CD4-positive, alpha-beta memory T cell (primary cell): ENCODE measurements around the gene ASB6. TPM values are rescaled to one million over a fixed set of nuclear protein-coding genes. Genes with fewer than 3 reads are reported as not detected.
A peak's percentile ranks its signal among the peaks of the same experiment; 100 is the strongest.
"Not testable (repeated sequence)": the region's sequence is repeated elsewhere in the genome, so short reads cannot be mapped to it uniquely, and the experiment has no call there.

Experiments used
- CTCF ChIA-PET: fragments of 350-600 bp; sonication (Branson Sonifier 250); formaldehyde crosslinking; loops from one replicate; lab custom pipeline; 2021; ENCODE audit warnings: inconsistent platforms; ENCODE audit not compliant: partially characterized antibody; lab: Charles Lee
- POLR2A ChIA-PET: fragments of 350-600 bp; sonication (Branson Sonifier 250); formaldehyde crosslinking; loops from one replicate; lab custom pipeline; 2021; ENCODE audit not compliant: partially characterized antibody; lab: Charles Lee
- DNase-seq, 5 donors: peaks; one replicate each; pipeline versions ENCODE4 v3.0.0 to v3.0.0-alpha.2; 2020 to 2022; ENCODE audit warnings: mixed read lengths in 1 of 5
- H3K27ac ChIP-seq: one replicate; pipeline ENCODE4 v1.7.0; 2013; ENCODE audit warnings: low read depth, low read length
- H3K27me3 ChIP-seq: 2 replicates; pipeline ENCODE4 v1.7.0; 2013; ENCODE audit warnings: mild to moderate bottlenecking, low read length, moderate library complexity; ENCODE audit not compliant: insufficient read depth
- H3K36me3 ChIP-seq: 2 replicates; pipeline ENCODE4 v1.7.0; 2013; ENCODE audit warnings: mild to moderate bottlenecking, low read length, moderate library complexity; ENCODE audit not compliant: insufficient read depth
- H3K4me1 ChIP-seq: 2 replicates; pipeline ENCODE4 v1.7.0; 2013; ENCODE audit warnings: mild to moderate bottlenecking, low read length, moderate library complexity; ENCODE audit not compliant: insufficient read depth
- H3K4me3 ChIP-seq, 2 donors: one replicate each; pipeline ENCODE4 v1.7.0; 2013; ENCODE audit warnings: low read length in 2 of 2, mild to moderate bottlenecking in 1 of 2
- H3K9me3 ChIP-seq, 2 donors: one replicate each; pipeline ENCODE4 v1.7.0; 2013; ENCODE audit warnings: low read length in 2 of 2, control low read depth in 1 of 2; ENCODE audit not compliant: control insufficient read depth in 1 of 2
- H3K27ac Mint-ChIP-seq, 7 donors: one replicate each; pipeline ENCODE4 v1.8.0; 2020 to 2021; ENCODE audit warnings: mixed read lengths in 7 of 7, mild to moderate bottlenecking in 6 of 7, inconsistent platforms in 3 of 7, moderate library complexity in 3 of 7
- H3K27me3 Mint-ChIP-seq, 2 donors: one replicate each; pipeline ENCODE4 v1.8.0; 2020 to 2021; ENCODE audit warnings: mixed read lengths in 2 of 2
- H3K36me3 Mint-ChIP-seq, 2 donors: one replicate each; pipeline ENCODE4 v1.8.0; 2020 to 2021; ENCODE audit warnings: mixed read lengths in 2 of 2, inconsistent platforms in 1 of 2, mild to moderate bottlenecking in 1 of 2
- H3K4me1 Mint-ChIP-seq, 4 donors: one replicate each; pipeline ENCODE4 v1.8.0; 2020 to 2021; ENCODE audit warnings: mixed read lengths in 4 of 4, mild to moderate bottlenecking in 1 of 4
- H3K4me3 Mint-ChIP-seq, 8 donors: one replicate each; pipeline ENCODE4 v1.8.0; 2020 to 2021; ENCODE audit warnings: mixed read lengths in 8 of 8, mild to moderate bottlenecking in 7 of 8, moderate library complexity in 6 of 8, inconsistent platforms in 3 of 8
- H3K9me3 Mint-ChIP-seq, 8 donors: one replicate each; pipeline ENCODE4 v1.8.0; 2020 to 2021; ENCODE audit warnings: mixed read lengths in 8 of 8, mild to moderate bottlenecking in 5 of 8, inconsistent platforms in 3 of 8, moderate library complexity in 1 of 8
- intact Hi-C: fragments of 100-400 bp; cut with micrococcal nuclease; formaldehyde crosslinking; loops from one replicate; pipeline ENCODE4 v1.15.1; 2023
- polyA plus RNA-seq, 2 donors: library from polyadenylated mRNA; unstranded; fragments of 300-500 nt; fragmentation: Illumina TruSeq; gene quantifications; one replicate each; pipeline ENCODE4 v1.2.3, GENCODE V29; 2021
- total RNA-seq, 2 experiments: library from RNA; stranded (reverse); gene quantifications; one replicate each; pipeline ENCODE4 v1.2.3, GENCODE V29; 2021

The ASB6 gene
- total and polyA plus RNA-seq, 4 experiments from 2014 or later = 17.3 to 33.1 (median 31.4) TPM

- no peaks in the 10 kb centered on the region for H3K9me3 Mint-ChIP-seq
- intact Hi-C loops = no loop called here
- no peak overlapping the region for H3K4me3 ChIP-seq
- no peaks in the 10 kb centered on the region for H3K36me3 Mint-ChIP-seq
- no peaks in the 10 kb centered on the region for H3K9me3 ChIP-seq
- H3K36me3 ChIP-seq = no peaks in the 10 kb centered on the region
- no peak overlapping the region for H3K4me3 Mint-ChIP-seq
- POLR2A ChIA-PET = no interaction called here
- no peak overlapping the region for H3K27ac ChIP-seq
- peaks cover 2 to 7% (median 4%) of the 10 kb centered on the region in 4 donors for H3K4me1 Mint-ChIP-seq
- no peak for DNase-seq
- CTCF ChIA-PET = no interaction called here
- no peak overlapping the region for H3K27ac Mint-ChIP-seq
- H3K27me3 ChIP-seq = peaks cover 7% of the 10 kb centered on the region
- H3K4me1 ChIP-seq = no peaks in the 10 kb centered on the region
- peaks cover 3 to 16% of the 10 kb centered on the region in 2 donors for H3K27me3 Mint-ChIP-seq
Observed at GRCh38 chr9:129667850-129668249, 25.9 kb upstream of the ASB6 start.

- ChIA-PET CTCF (no interaction called here), POLR2A (no interaction called here)
- peaks cover 7% of the 10 kb centered on the region for H3K27me3 ChIP-seq
- H3K9me3 ChIP-seq = no peaks in the 10 kb centered on the region
- H3K27ac Mint-ChIP-seq = no peak overlapping the region
- no peak overlapping the region for H3K27ac ChIP-seq
- peaks cover 3 to 16% of the 10 kb centered on the region in 2 donors for H3K27me3 Mint-ChIP-seq
- H3K36me3 ChIP-seq = no peaks in the 10 kb centered on the region
- H3K4me3 ChIP-seq = no peak overlapping the region
- H3K4me3 Mint-ChIP-seq = no peak overlapping the region
- H3K36me3 Mint-ChIP-seq = no peaks in the 10 kb centered on the region
- no peak for DNase-seq
- no peaks in the 10 kb centered on the region for H3K9me3 Mint-ChIP-seq
- peaks cover 2 to 7% (median 4%) of the 10 kb centered on the region in 4 donors for H3K4me1 Mint-ChIP-seq
- H3K4me1 ChIP-seq = no peaks in the 10 kb centered on the region
- intact Hi-C loops = no loop called here
Observed at GRCh38 chr9:129667378-129667777, 25.4 kb upstream of the ASB6 start.

DNA sequence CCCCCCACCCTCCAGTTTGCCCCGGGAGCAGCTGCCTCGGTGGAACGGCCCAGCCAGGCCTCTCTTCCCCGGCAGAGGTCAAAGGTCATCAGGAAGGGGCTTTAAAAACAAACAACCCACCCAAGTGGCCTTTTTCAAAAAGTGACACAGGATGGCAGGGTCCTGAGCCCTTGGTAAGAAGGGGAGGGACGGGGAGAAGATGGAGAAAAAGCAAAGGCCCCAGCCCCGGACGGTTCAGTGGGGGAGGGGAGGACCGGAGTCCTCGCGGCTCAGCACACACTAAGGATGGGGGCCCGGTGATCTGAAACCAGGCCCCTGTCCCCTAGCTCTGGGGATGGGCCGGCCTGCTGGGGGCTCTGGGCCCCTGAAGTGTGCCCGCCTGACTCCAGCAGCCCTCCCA is 24.6 kb upstream of the ASB6 start:
- H3K9me3 ChIP-seq = no peaks in the 10 kb centered on the region
- H3K36me3 Mint-ChIP-seq = no peaks in the 10 kb centered on the region
- H3K4me3 Mint-ChIP-seq = no peak overlapping the region
- peaks cover 3 to 16% of the 10 kb centered on the region in 2 donors for H3K27me3 Mint-ChIP-seq
- H3K27ac Mint-ChIP-seq = no peak overlapping the region
- intact Hi-C loops = no loop called here
- H3K4me3 ChIP-seq = no peak overlapping the region
- no peaks in the 10 kb centered on the region for H3K9me3 Mint-ChIP-seq
- ChIA-PET POLR2A (no interaction called here), CTCF (no interaction called here)
- H3K36me3 ChIP-seq = no peaks in the 10 kb centered on the region
- H3K4me1 ChIP-seq = no peaks in the 10 kb centered on the region
- DNase-seq = no peak
- no peak overlapping the region for H3K27ac ChIP-seq
- H3K4me1 Mint-ChIP-seq = peaks cover 2 to 7% (median 4%) of the 10 kb centered on the region in 4 donors
- H3K27me3 ChIP-seq = peaks cover 7% of the 10 kb centered on the region

GRCh38 chr9:129665814-129666520 is 24.0 kb upstream of the ASB6 start:
- Histone ChIP-seq H3K9me3 (no peaks in the 10 kb centered on the region), H3K36me3 (no peaks in the 10 kb centered on the region), H3K4me3 (no peak overlapping the region), H3K27me3 (peaks cover 7% of the 10 kb centered on the region), H3K4me1 (no peaks in the 10 kb centered on the region), H3K27ac (no peak overlapping the region)
- intact Hi-C loops = no loop called here
- Mint-ChIP-seq H3K27me3 (peaks cover 6 to 17% of the 10 kb centered on the region in 2 donors), H3K27ac (no peak overlapping the region), H3K4me1 (peaks cover 2 to 7% (median 4%) of the 10 kb centered on the region in 4 donors), H3K36me3 (no peaks in the 10 kb centered on the region), H3K9me3 (no peaks in the 10 kb centered on the region), H3K4me3 (peak overlapping the region in 5 of 8 donors; percentile 26 to 58 (median 51))
- peak in 1 of 5 donors; percentile 4 for DNase-seq
- ChIA-PET POLR2A (no interaction called here), CTCF (no interaction called here)

DNA sequence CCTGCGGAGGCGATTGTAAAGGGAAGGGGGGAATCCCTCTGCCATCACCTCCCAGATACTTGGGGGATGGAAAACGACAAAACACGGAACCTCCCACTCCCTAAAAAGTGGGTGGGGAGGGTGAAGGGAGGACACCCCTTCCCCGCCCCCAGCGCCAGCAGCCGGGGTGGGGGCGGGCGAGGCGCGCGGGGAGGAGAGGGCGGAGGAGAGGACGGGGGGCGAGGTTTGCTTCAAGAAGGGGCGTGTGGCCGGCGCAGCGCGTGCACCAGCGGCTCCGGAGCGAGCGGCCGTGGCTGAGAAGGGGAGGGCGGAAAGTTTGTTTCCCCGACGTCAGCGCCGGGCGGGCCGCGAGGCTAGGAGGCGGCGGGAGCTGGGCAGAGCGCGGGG is 23.4 kb upstream of the ASB6 start, which contains the start of gene PRRX2:
Gene PRRX2 (plus strand): TSS at position 259 of the 387 bp plus-strand sequence. CDS start 221 bp downstream, outside the sequence.
- Mint-ChIP-seq H3K27ac (peak within 1 kb of the TSS in 4 of 7 donors; percentile 18 to 75 (median 40)), H3K4me1 (peaks cover 2 to 7% (median 4%) of the 10 kb centered on the region in 4 donors), H3K27me3 (peaks cover 6 to 19% of the 10 kb centered on the region in 2 donors), H3K4me3 (peak within 1 kb of the TSS; percentile 70 to 85 (median 79)), H3K36me3 (no peaks in the 10 kb centered on the region), H3K9me3 (no peaks in the 10 kb centered on the region)
- Histone ChIP-seq H3K9me3 (no peaks in the 10 kb centered on the region), H3K27me3 (peaks cover 7% of the 10 kb centered on the region), H3K4me3 (no peak within 1 kb of the TSS), H3K27ac (no peak within 1 kb of the TSS), H3K36me3 (no peaks in the 10 kb centered on the region), H3K4me1 (no peaks in the 10 kb centered on the region)
- ChIA-PET CTCF (no interaction called here), POLR2A (no interaction called here)
- intact Hi-C loops = no loop called here
- DNase-seq = peak in 3 of 5 donors; percentile 11 to 19 (median 12)

DNA sequence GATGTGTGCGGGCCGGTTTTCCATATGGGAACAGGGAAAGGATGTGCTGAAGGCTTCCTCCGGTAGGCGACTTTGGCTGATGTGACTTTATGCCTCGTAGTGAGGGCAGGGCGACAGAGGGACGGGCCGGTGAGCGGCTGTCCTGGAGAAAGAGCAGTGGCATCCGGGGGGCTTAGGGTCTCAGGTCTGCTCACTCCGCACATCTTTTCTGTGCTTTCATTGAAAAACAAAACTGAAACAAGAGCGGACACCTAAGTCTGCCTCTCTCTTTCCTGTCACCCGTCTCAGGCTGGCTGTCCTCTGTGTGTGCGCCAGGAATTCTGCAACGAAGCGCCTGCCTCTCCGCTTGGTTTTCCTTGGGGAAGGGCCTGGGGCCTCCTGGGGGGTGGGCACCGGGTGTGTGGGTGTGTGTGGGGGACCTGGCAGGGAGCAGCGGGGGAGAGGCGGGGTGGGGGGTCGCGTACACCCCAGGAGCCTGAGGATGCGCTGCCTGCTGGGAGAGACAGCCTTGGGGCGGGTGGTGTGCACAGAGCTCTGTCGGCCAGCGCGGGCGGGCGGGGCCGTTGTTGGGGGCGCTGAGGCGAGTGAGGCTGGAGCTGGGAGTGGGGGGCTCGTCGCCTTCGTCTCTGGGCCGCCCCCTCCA is 22.9 kb upstream of the ASB6 start:
- H3K36me3 ChIP-seq = no peaks in the 10 kb centered on the region
- H3K9me3 Mint-ChIP-seq = peaks cover 0 to 1% (median 0%) of the 10 kb centered on the region in 8 donors
- peaks cover 2 to 7% (median 4%) of the 10 kb centered on the region in 4 donors for H3K4me1 Mint-ChIP-seq
- H3K27me3 ChIP-seq = peaks cover 7% of the 10 kb centered on the region
- peaks cover 4 to 17% of the 10 kb centered on the region in 2 donors for H3K27me3 Mint-ChIP-seq
- ChIA-PET CTCF (no interaction called here), POLR2A (no interaction called here)
- H3K27ac Mint-ChIP-seq = peak overlapping the region in 4 of 7 donors; percentile 18 to 75 (median 40)
- H3K36me3 Mint-ChIP-seq = no peaks in the 10 kb centered on the region
- intact Hi-C loops = no loop called here
- peak overlapping the region; percentile 70 to 85 (median 79) for H3K4me3 Mint-ChIP-seq
- no peaks in the 10 kb centered on the region for H3K4me1 ChIP-seq
- H3K4me3 ChIP-seq = no peak overlapping the region
- H3K27ac ChIP-seq = no peak overlapping the region
- DNase-seq = peak in 3 of 5 donors; percentile 3 to 11 (median 10)
- H3K9me3 ChIP-seq = no peaks in the 10 kb centered on the region

- H3K9me3 Mint-ChIP-seq, POLR2A ChIA-PET, H3K9me3 ChIP-seq, H3K36me3 Mint-ChIP-seq, H3K4me3 ChIP-seq, H3K27me3 ChIP-seq, H3K27ac Mint-ChIP-seq, H3K4me1 Mint-ChIP-seq, DNase-seq, intact Hi-C loops, H3K36me3 ChIP-seq, H3K27me3 Mint-ChIP-seq, H3K4me1 ChIP-seq, H3K27ac ChIP-seq: not testable (repeated sequence)
- peak overlapping the region in 1 of 8 donors; percentile 24 for H3K4me3 Mint-ChIP-seq
- CTCF ChIA-PET = interaction anchor here (1.6 kb wide), 1 partner anchor 38 kb away, joined by 7 read pairs; no protein-coding TSS in a partner anchor
Observed at GRCh38 chr9:129662239-129662638, 20.3 kb upstream of the ASB6 start.
